Measurements from ENCODE around the gene LSR.

The LSR gene

GRCh38 chr19:35267818-35268535 lies 19.2 kb downstream of the LSR start (continued):
- TF ChIP-seq REPIN1 (tag by site-specific recombination; IDR thresholded peaks at IDR 0.05; ENCODE audit: low read depth) (no peak; the same call in 1 of the 2 replicates), ZIC2 (tag by site-specific recombination; IDR thresholded peaks at IDR 0.05) (no peak), KLF16 (tag by site-specific recombination; IDR thresholded peaks at IDR 0.05) (no peak), ZNF280D (tag by site-specific recombination; IDR thresholded peaks at IDR 0.05) (no peak), ZNF692 (tag by site-specific recombination; IDR thresholded peaks at IDR 0.05) (no peak), BCL11A (tag by site-specific recombination; IDR thresholded peaks at IDR 0.05; ENCODE audit: low read depth) (no peak), ZNF398 (tag by site-specific recombination; IDR thresholded peaks at IDR 0.05) (no peak), ZNF335 (tag by site-specific recombination; conservative IDR thresholded peaks at IDR 0.05) (peak; percentile 88), ZSCAN23 (tag by site-specific recombination; IDR thresholded peaks at IDR 0.05) (no peak; the same call in 1 of the 2 replicates), ZNF585B (tag by site-specific recombination; IDR thresholded peaks at IDR 0.05) (no peak), ZNF354C (tag by site-specific recombination; IDR thresholded peaks at IDR 0.05; ENCODE audit: borderline replicate concordance, low read depth) (no peak), ZNF266 (tag by site-specific recombination; IDR thresholded peaks at IDR 0.05; ENCODE audit: low read depth) (no peak), MEIS1 (CRISPR knock-in tag; IDR thresholded peaks at IDR 0.05; ENCODE audit: borderline replicate concordance) (no peak), ZNF221 (tag by site-specific recombination; IDR thresholded peaks at IDR 0.05; ENCODE audit: borderline replicate concordance) (no peak), ZNF302 (tag by site-specific recombination; IDR thresholded peaks at IDR 0.05; ENCODE audit: low read depth) (no peak), RBAK (tag by site-specific recombination; IDR thresholded peaks at IDR 0.05) (no peak), ZNF433 (tag by site-specific recombination; IDR thresholded peaks at IDR 0.05; ENCODE audit: low read depth) (no peak), ZNF580 (tag by site-specific recombination; IDR thresholded peaks at IDR 0.05) (no peak), ZNF404 (tag by site-specific recombination; IDR thresholded peaks at IDR 0.05) (no peak), ZNF521 (tag by site-specific recombination; IDR thresholded peaks at IDR 0.05) (no peak), ZNF18 (tag by site-specific recombination; IDR thresholded peaks at IDR 0.05) (no peak), ZNF558 (tag by site-specific recombination; IDR thresholded peaks at IDR 0.05) (no peak), TCF7L2 (IDR thresholded peaks at IDR 0.05; ENCODE audit: borderline replicate concordance, low read depth, low read length) (no peak), ZNF362 (tag by site-specific recombination; IDR thresholded peaks at IDR 0.05) (no peak), ZNF639 (tag by site-specific recombination; IDR thresholded peaks at IDR 0.05) (0 out of 2 replicates have a peak, but pooled peaks have one; percentile 9), ZFP41 (tag by site-specific recombination; IDR thresholded peaks at IDR 0.05; ENCODE audit: borderline replicate concordance) (no peak), ZFP37 (tag by site-specific recombination; IDR thresholded peaks at IDR 0.05) (no peak), KLF17 (tag by site-specific recombination; IDR thresholded peaks at IDR 0.05) (peak; percentile 14; the same call in 1 of the 2 replicates)
